ENCODE measurements around the gene PTGR1. TPM values are rescaled to one million over a fixed set of nuclear protein-coding genes. Genes with fewer than 3 reads are reported as not detected.
"Not testable (repeated sequence)": the region's sequence is repeated elsewhere in the genome, so short reads cannot be mapped to it uniquely, and the experiment has no call there.

Gene PTGR1
- total RNA-seq, 2 donors from 2014 or later = 43.9 to 110 TPM

GRCh38 chr9:111586378-111586777 lies 13.1 kb downstream of the PTGR1 start:
- no peaks in the 10 kb centered on the region for H3K27me3 ChIP-seq (replicated peaks; ENCODE audit: insufficient read depth)
- peaks cover 0 to 3% of the 10 kb centered on the region in 2 donors for H3K36me3 ChIP-seq
- WGBS = 95% methylated on average over 5 of the region's 5 CpGs
- no peak for DNase-seq (ENCODE audit: low spot score)
- H3K4me1 ChIP-seq (replicated peaks) = no peaks in the 10 kb centered on the region
- TF ChIP-seq CTCF (IDR thresholded peaks at IDR 0.05) = no peak
- H3K27ac ChIP-seq = no peak overlapping the region
- H3K4me3 ChIP-seq = no peak overlapping the region
- intact Hi-C loops (cut with DNase I) = no loop called here
- H3K9me3 ChIP-seq = no peaks in the 10 kb centered on the region

- whole genome bisulfite sequencing = 73% methylated on average over 3 of the region's 3 CpGs
- TF ChIP-seq CTCF (IDR thresholded peaks at IDR 0.05) (no peak), POLR2A (IDR thresholded peaks at IDR 0.05) (no peak), POLR2AphosphoS5 (IDR thresholded peaks at IDR 0.05) (no peak)
- H3K9me3 ChIP-seq = no peaks in the 10 kb centered on the region
- peaks cover 3 to 5% of the 10 kb centered on the region in 2 donors for H3K36me3 ChIP-seq
- intact Hi-C loops (cut with DNase I) = no loop called here
- H3K27me3 ChIP-seq (replicated peaks; ENCODE audit: insufficient read depth) = no peaks in the 10 kb centered on the region
- H3K27ac ChIP-seq = no peak overlapping the region
- no peaks in the 10 kb centered on the region for H3K4me1 ChIP-seq (replicated peaks)
- no peak overlapping the region for H3K4me3 ChIP-seq
- no peak for DNase-seq (ENCODE audit: low spot score)
Observed at GRCh38 chr9:111582888-111583287, 16.6 kb downstream of the PTGR1 start.

GRCh38 chr9:111572950-111573604 lies 26.4 kb downstream of the PTGR1 start:
- Histone ChIP-seq H3K4me3 (no peak overlapping the region), H3K27ac (no peak overlapping the region), H3K36me3 (peaks cover 3 to 24% of the 10 kb centered on the region in 2 donors), H3K27me3 (replicated peaks; ENCODE audit: insufficient read depth) (no peaks in the 10 kb centered on the region), H3K9me3 (no peaks in the 10 kb centered on the region), H3K4me1 (replicated peaks) (no peaks in the 10 kb centered on the region)
- no peak for DNase-seq (ENCODE audit: low spot score)
- WGBS = 43% methylated on average over 4 of the region's 4 CpGs
- intact Hi-C loops (cut with DNase I) = no loop called here
- TF ChIP-seq CTCF (IDR thresholded peaks at IDR 0.05) = no peak

- H3K4me1 ChIP-seq (replicated peaks); H3K4me3 ChIP-seq; H3K9me3 ChIP-seq; intact Hi-C loops (cut with DNase I); H3K27ac ChIP-seq; DNase-seq (ENCODE audit: low spot score); H3K27me3 ChIP-seq (replicated peaks; ENCODE audit: insufficient read depth): not testable (repeated sequence)
- 94% methylated on average over 4 of the region's 4 CpGs for WGBS
- H3K36me3 ChIP-seq = peaks cover 12 to 19% of the 10 kb centered on the region in 2 donors
Observed at GRCh38 chr9:111568127-111568526, 31.3 kb downstream of the PTGR1 start.

- Histone ChIP-seq H3K27ac (no peak overlapping the region), H3K4me1 (replicated peaks) (no peaks in the 10 kb centered on the region), H3K27me3 (replicated peaks; ENCODE audit: insufficient read depth) (no peaks in the 10 kb centered on the region), H3K9me3 (no peaks in the 10 kb centered on the region), H3K4me3 (no peak overlapping the region), H3K36me3 (peaks cover 11 to 19% of the 10 kb centered on the region in 2 donors)
- 43% methylated on average over 1 of the region's 1 CpG for WGBS
- no peak for DNase-seq (ENCODE audit: low spot score)
- intact Hi-C loops (cut with DNase I) = no loop called here
- TF ChIP-seq CTCF (IDR thresholded peaks at IDR 0.05) (no peak), POLR2A (IDR thresholded peaks at IDR 0.05) (no peak), POLR2AphosphoS5 (IDR thresholded peaks at IDR 0.05) (no peak)
Observed at GRCh38 chr9:111566234-111566633, 33.2 kb downstream of the PTGR1 start.
